GM20431 (cell line): ENCODE measurements around the gene LASP1NB.
"Not testable (repeated sequence)": the region's sequence is repeated elsewhere in the genome, so short reads cannot be mapped to it uniquely, and the experiment has no call there.

Source experiments
- in situ Hi-C: fragments of 300-500 bp; cut with MseI, MboI; formaldehyde crosslinking; loops from one replicate; pipeline ENCODE4 v1.15.0; 2020; ENCODE audit warnings: low sequenced_read_pairs; ENCODE audit not compliant: unreplicated experiment

LASP1NB gene

GRCh38 chr17:38958326-38958725, 32.9 kb downstream of the LASP1NB start:
- in situ Hi-C loops = no loop called here

GRCh38 chr17:38958756-38959155, 33.3 kb downstream of the LASP1NB start:
- in situ Hi-C loops = no loop called here

GRCh38 chr17:38959508-38959907, 34.1 kb downstream of the LASP1NB start:
- in situ Hi-C loops = no loop called here

- in situ Hi-C loops = no loop called here
Measured at GRCh38 chr17:38960402-38960801, 35.0 kb downstream of the LASP1NB start.

GRCh38 chr17:38961413-38961812, 36.0 kb downstream of the LASP1NB start:
- in situ Hi-C loops = no loop called here

GRCh38 chr17:38967290-38967738, 41.9 kb downstream of the LASP1NB start, which contains the start of gene FBXO47:
Gene FBXO47 (minus strand): TSS chr17:38967403. CDS start chr17:38963025, 4,378 bp downstream.
- in situ Hi-C loops = no loop called here

- in situ Hi-C loops = no loop called here
Measured at GRCh38 chr17:38969281-38969680, 43.9 kb downstream of the LASP1NB start.

GRCh38 chr17:38970128-38970527, 44.7 kb downstream of the LASP1NB start:
- in situ Hi-C loops = no loop called here

- in situ Hi-C loops = no loop called here
Measured at GRCh38 chr17:38970804-38971203, 45.4 kb downstream of the LASP1NB start.

GRCh38 chr17:38976187-38976551, 50.8 kb downstream of the LASP1NB start:
- in situ Hi-C loops = not testable (repeated sequence)

- in situ Hi-C loops = no loop called here
Measured at GRCh38 chr17:38978180-38978579, 52.8 kb downstream of the LASP1NB start.
